ENCODE measurements around the gene RHOB. TPM values are rescaled to one million over a fixed set of nuclear protein-coding genes. Genes with fewer than 3 reads are reported as not detected.
A peak's percentile ranks its signal among the peaks of the same experiment; 100 is the strongest.

RHOB gene
- total and polyA plus RNA-seq, 2 of the 13 experiments (the other 11 are each of a cell fraction or from before 2014, with no cell fraction given), result 192 to 268 TPM

DNA sequence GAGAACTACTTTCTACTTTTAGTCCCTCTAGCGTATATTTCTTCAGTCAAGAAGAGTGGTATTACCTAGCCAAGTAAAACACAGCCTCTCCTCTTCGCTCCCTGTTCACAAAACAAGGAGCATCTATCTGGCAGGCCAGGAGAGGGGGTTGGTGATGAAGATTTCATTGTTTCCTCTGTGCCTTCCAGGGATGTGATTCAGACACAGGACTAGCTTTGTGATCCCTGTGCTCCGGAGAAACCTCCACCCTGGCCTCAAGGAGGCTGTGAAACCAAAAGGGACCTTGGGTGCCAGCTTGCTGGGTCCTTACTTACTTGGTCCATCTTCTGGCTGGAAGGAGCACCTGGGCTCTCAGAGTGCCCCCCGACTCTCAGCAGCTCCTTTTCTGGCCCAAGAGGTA, 5.7 kb downstream of the RHOB start (continued):
- TF ChIP-seq MIER3 (CRISPR knock-in tag; IDR thresholded peaks at IDR 0.05; ENCODE audit: borderline replicate concordance) (0 out of 2 replicates have a peak, but pooled peaks have one; percentile 38), ZKSCAN8 (CRISPR knock-in tag; IDR thresholded peaks at IDR 0.05; ENCODE audit: borderline replicate concordance) (0 out of 2 replicates have a peak, but pooled peaks have one; percentile 21), RXRA (CRISPR knock-in tag; IDR thresholded peaks at IDR 0.05) (no peak), RBM39 (IDR thresholded peaks at IDR 0.05; ENCODE audit: low read depth, low read length, poor library complexity, severe bottlenecking) (no peak), ZNF441 (CRISPR knock-in tag; IDR thresholded peaks at IDR 0.05; ENCODE audit: borderline replicate concordance) (no peak), SAP130 (CRISPR knock-in tag; IDR thresholded peaks at IDR 0.05; ENCODE audit: low read depth) (0 out of 2 replicates have a peak, but pooled peaks have one; percentile 17), PAWR (CRISPR knock-in tag; IDR thresholded peaks at IDR 0.05; ENCODE audit: borderline replicate concordance) (no peak), ZNF263 (CRISPR knock-in tag; IDR thresholded peaks at IDR 0.05) (peak; percentile 34; the same call in 1 of the 2 replicates), SMC3 (IDR thresholded peaks at IDR 0.05; ENCODE audit: low read length) (peak; percentile 91), HOXA5 (CRISPR knock-in tag; IDR thresholded peaks at IDR 0.05) (0 out of 2 replicates have a peak, but pooled peaks have one; percentile 29), RXRB (CRISPR knock-in tag; IDR thresholded peaks at IDR 0.05; ENCODE audit: borderline replicate concordance) (peak; percentile 50; the same call in 1 of the 2 replicates), GATAD2A (CRISPR knock-in tag; IDR thresholded peaks at IDR 0.05) (peak; percentile 33; the same call in 1 of the 2 replicates), IRF2 (CRISPR knock-in tag; IDR thresholded peaks at IDR 0.05) (peak; percentile 43; the same call in 1 of the 2 replicates), FOXK1 (CRISPR knock-in tag; IDR thresholded peaks at IDR 0.05; ENCODE audit: borderline replicate concordance, low read depth) (peak; percentile 45; the same call in 1 of the 2 replicates), STAG1 (CRISPR knock-in tag; IDR thresholded peaks at IDR 0.05) (peak; percentile 83), ATF7 (IDR thresholded peaks at IDR 0.05) (no peak), ATF7 (CRISPR knock-in tag; IDR thresholded peaks at IDR 0.05) (no peak), BCL6 (CRISPR knock-in tag; IDR thresholded peaks at IDR 0.05) (peak; percentile 65), RAD21 (CRISPR knock-in tag; IDR thresholded peaks at IDR 0.05) (peak; percentile 53), MED1 (CRISPR knock-in tag; IDR thresholded peaks at IDR 0.05) (peak; percentile 61; the same call in 1 of the 2 replicates), SOX5 (CRISPR knock-in tag; IDR thresholded peaks at IDR 0.05; ENCODE audit: borderline replicate concordance) (peak; percentile 43; the same call in 1 of the 2 replicates)
- TF ChIP-seq, protein P1, sequence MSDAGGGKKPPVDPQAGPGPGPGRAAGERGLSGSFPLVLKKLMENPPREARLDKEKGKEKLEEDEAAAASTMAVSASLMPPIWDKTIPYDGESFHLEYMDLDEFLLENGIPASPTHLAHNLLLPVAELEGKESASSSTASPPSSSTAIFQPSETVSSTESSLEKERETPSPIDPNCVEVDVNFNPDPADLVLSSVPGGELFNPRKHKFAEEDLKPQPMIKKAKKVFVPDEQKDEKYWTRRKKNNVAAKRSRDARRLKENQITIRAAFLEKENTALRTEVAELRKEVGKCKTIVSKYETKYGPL (CRISPR knock-in tag; IDR thresholded peaks at IDR 0.05), result no peak
- TF ChIP-seq, protein P2, sequence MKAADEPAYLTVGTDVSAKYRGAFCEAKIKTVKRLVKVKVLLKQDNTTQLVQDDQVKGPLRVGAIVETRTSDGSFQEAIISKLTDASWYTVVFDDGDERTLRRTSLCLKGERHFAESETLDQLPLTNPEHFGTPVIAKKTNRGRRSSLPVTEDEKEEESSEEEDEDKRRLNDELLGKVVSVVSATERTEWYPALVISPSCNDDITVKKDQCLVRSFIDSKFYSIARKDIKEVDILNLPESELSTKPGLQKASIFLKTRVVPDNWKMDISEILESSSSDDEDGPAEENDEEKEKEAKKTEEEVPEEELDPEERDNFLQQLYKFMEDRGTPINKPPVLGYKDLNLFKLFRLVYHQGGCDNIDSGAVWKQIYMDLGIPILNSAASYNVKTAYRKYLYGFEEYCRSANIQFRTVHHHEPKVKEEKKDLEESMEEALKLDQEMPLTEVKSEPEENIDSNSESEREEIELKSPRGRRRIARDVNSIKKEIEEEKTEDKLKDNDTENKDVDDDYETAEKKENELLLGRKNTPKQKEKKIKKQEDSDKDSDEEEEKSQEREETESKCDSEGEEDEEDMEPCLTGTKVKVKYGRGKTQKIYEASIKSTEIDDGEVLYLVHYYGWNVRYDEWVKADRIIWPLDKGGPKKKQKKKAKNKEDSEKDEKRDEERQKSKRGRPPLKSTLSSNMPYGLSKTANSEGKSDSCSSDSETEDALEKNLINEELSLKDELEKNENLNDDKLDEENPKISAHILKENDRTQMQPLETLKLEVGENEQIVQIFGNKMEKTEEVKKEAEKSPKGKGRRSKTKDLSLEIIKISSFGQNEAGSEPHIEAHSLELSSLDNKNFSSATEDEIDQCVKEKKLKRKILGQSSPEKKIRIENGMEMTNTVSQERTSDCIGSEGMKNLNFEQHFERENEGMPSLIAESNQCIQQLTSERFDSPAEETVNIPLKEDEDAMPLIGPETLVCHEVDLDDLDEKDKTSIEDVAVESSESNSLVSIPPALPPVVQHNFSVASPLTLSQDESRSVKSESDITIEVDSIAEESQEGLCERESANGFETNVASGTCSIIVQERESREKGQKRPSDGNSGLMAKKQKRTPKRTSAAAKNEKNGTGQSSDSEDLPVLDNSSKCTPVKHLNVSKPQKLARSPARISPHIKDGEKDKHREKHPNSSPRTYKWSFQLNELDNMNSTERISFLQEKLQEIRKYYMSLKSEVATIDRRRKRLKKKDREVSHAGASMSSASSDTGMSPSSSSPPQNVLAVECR (CRISPR knock-in tag; IDR thresholded peaks at IDR 0.05; ENCODE audit: borderline replicate concordance), result 0 out of 2 replicates have a peak, but pooled peaks have one; percentile 12
